ENCODE results near the gene TBC1D1. TPM values are rescaled to one million over a fixed set of nuclear protein-coding genes. Genes with fewer than 3 reads are reported as not detected.

Gene TBC1D1
- total and polyA plus RNA-seq, 2 of the 8 experiments (the other 6 are each of a cell fraction or from before 2014, with no cell fraction given): 96.9 to 162 TPM

DNA sequence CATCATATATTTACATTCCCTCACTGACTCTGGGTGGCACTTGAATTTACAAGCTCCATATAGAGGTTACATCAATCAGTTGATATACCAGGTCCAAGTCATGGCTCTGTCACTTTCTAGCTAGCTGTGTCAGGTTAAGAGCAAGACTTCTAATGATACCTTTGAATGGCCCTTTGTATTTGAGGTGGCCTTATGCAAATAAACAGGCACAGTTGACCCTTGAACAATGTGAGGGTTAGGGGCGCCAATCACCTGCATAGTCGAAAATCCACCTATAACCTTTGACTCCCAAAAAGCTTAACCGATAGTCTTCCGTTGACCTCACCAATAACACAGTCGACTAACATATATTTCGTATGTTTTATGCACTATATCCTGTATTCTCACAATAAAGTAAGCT lies 68.0 kb downstream of the TBC1D1 start:
- TF ChIP-seq, protein P1, sequence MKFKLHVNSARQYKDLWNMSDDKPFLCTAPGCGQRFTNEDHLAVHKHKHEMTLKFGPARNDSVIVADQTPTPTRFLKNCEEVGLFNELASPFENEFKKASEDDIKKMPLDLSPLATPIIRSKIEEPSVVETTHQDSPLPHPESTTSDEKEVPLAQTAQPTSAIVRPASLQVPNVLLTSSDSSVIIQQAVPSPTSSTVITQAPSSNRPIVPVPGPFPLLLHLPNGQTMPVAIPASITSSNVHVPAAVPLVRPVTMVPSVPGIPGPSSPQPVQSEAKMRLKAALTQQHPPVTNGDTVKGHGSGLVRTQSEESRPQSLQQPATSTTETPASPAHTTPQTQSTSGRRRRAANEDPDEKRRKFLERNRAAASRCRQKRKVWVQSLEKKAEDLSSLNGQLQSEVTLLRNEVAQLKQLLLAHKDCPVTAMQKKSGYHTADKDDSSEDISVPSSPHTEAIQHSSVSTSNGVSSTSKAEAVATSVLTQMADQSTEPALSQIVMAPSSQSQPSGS (IDR thresholded peaks at IDR 0.05; ENCODE audit: low read length): no peak
- no peak overlapping the region for H2BK5ac ChIP-seq (ENCODE audit: low read depth, low read length)
- WGBS, 2 experiments (ENCODE audit: extremely low coverage in 1 of 2, insufficient coverage in 1 of 2, insufficient read length in 1 of 2, insufficient replicate concordance in 2 of 2, low coverage in 1 of 2, low lambda C conversion rate in 2 of 2, missing lambda C conversion rate in 1 of 2): 77% methylated on average over 6 of the region's 6 CpGs; no CpG with 5 or more reads in 1 of the 2 experiments
- H3K4ac ChIP-seq (replicated peaks; ENCODE audit: insufficient read length, low read depth, low read length): no peak overlapping the region
- no peak overlapping the region for H3K18ac ChIP-seq (ENCODE audit: extremely low read depth, low read length)
- no peak overlapping the region for H3K23ac ChIP-seq (ENCODE audit: insufficient read length)
- no peak overlapping the region for H3K14ac ChIP-seq (ENCODE audit: insufficient read length)
- H3K79me1 ChIP-seq (ENCODE audit: low read depth, low read length): no peaks in the 10 kb centered on the region
- H4K8ac ChIP-seq (ENCODE audit: extremely low read depth, insufficient read depth, low read length): no peak overlapping the region
- H2BK120ac ChIP-seq (replicated peaks; ENCODE audit: low read depth, low read length): no peak overlapping the region
- no peak overlapping the region for H2BK12ac ChIP-seq (ENCODE audit: low read depth, low read length)
- ChIA-PET POLR2A (ENCODE audit: partially characterized antibody) (no interaction called here), CTCF (ENCODE audit: partially characterized antibody) (interaction anchor here (0.7 kb wide), 1 partner anchor 119 kb away, joined by 3 read pairs; no protein-coding TSS in a partner anchor)
- H3K27me3 ChIP-seq (replicated peaks in 1 of 4; ENCODE audit: control insufficient read depth in 3 of 4, extremely low read depth in 1 of 4, insufficient read depth in 3 of 4, low read length in 3 of 4): no peaks in the 10 kb centered on the region
- H3K23me2 ChIP-seq (ENCODE audit: low read depth, low read length): no peaks in the 10 kb centered on the region
- no peak for FAIRE-seq
- no peaks in the 10 kb centered on the region for H3K4me1 ChIP-seq (replicated peaks in 1 of 4; ENCODE audit: control insufficient read depth in 3 of 4, insufficient read depth in 4 of 4, low read length in 3 of 4)
- H3K27ac ChIP-seq (ENCODE audit: low read depth, low read length): no peak overlapping the region
- no peak overlapping the region for H4K5ac ChIP-seq (ENCODE audit: insufficient read length, low read depth, low read length)
- H2BK15ac ChIP-seq (ENCODE audit: low read length): no peak overlapping the region
- no peak overlapping the region for H2BK20ac ChIP-seq (ENCODE audit: low read length)
- H3K4me3 ChIP-seq (ENCODE audit: extremely low read depth in 1 of 4, insufficient read depth in 2 of 4, low read depth in 3 of 4, low read length in 4 of 4): no peak overlapping the region
- H3K9ac ChIP-seq (replicated peaks in 1 of 4; ENCODE audit: extremely low read depth in 1 of 4, low read depth in 3 of 4, low read length in 3 of 4): no peak overlapping the region
- H2AFZ ChIP-seq (ENCODE audit: low read length): no peak overlapping the region
- H3K4me2 ChIP-seq (ENCODE audit: insufficient read depth in 1 of 2, low read depth in 2 of 2, low read length in 2 of 2): no peak overlapping the region
- H3K36me3 ChIP-seq (ENCODE audit: control insufficient read depth in 2 of 4, insufficient read depth in 4 of 4, low read length in 3 of 4): no peaks in the 10 kb centered on the region
- no peak for DNase-seq (ENCODE audit: low read depth in 1 of 2, low spot score in 2 of 2)
- H3K56ac ChIP-seq (replicated peaks; ENCODE audit: insufficient read length, low read depth, low read length): no peak overlapping the region
- H4K91ac ChIP-seq (replicated peaks; ENCODE audit: insufficient read length, low read length): no peak overlapping the region
- no peaks in the 10 kb centered on the region for H3K9me3 ChIP-seq (ENCODE audit: insufficient read depth in 2 of 2, low read depth in 1 of 2, low read length in 1 of 2)
- no peaks in the 10 kb centered on the region for H3K79me2 ChIP-seq (ENCODE audit: control insufficient read depth in 1 of 2, insufficient read depth in 2 of 2, low read length in 2 of 2)
- H4K20me1 ChIP-seq (replicated peaks in 1 of 2; ENCODE audit: control insufficient read depth in 1 of 2, insufficient read depth in 2 of 2, low read length in 2 of 2): no peaks in the 10 kb centered on the region
- H2AK5ac ChIP-seq (ENCODE audit: low read depth, low read length): no peak overlapping the region
